SKM-1 treated with dmso at 0.1 percent for 144 hours (cell line): Measurements from ENCODE around the gene GPR107.

Experiments used
- DNase-seq: peaks from one replicate; lab custom pipeline; 2025; ENCODE audit not compliant: unreplicated experiment; lab: John Stamatoyannopoulos, UW

GPR107 gene

GRCh38 chr9:130155647-130156046 is 101.9 kb downstream of the GPR107 start:
- DNase-seq: no peak

GRCh38 chr9:130156672-130157071 is 103.0 kb downstream of the GPR107 start:
- DNase-seq: no peak

- DNase-seq: no peak
Observed at GRCh38 chr9:130157079-130157478, 103.4 kb downstream of the GPR107 start.

GRCh38 chr9:130158001-130158400 is 104.3 kb downstream of the GPR107 start:
- no peak for DNase-seq

- DNase-seq: no peak
Observed at GRCh38 chr9:130159057-130159456, 105.4 kb downstream of the GPR107 start.

- no peak for DNase-seq
Observed at GRCh38 chr9:130159915-130160670, 106.4 kb downstream of the GPR107 start.

- DNase-seq: no peak
Observed at GRCh38 chr9:130160862-130161470, 107.3 kb downstream of the GPR107 start.

- no peak for DNase-seq
Observed at GRCh38 chr9:130165579-130165978, 111.9 kb downstream of the GPR107 start.

GRCh38 chr9:130166399-130166798 is 112.7 kb downstream of the GPR107 start:
- DNase-seq: no peak

- DNase-seq: no peak
Observed at GRCh38 chr9:130167927-130168326, 114.2 kb downstream of the GPR107 start.

- DNase-seq: no peak
Observed at GRCh38 chr9:130171226-130172148, 117.8 kb downstream of the GPR107 start.

- DNase-seq: peak; percentile 24
Observed at GRCh38 chr9:130172161-130172857, 118.6 kb downstream of the GPR107 start, which contains the start of gene NCS1. NCS1 (plus strand) TSS chr9:130172404; CDS start chr9:130172664, 260 bp downstream.

GRCh38 chr9:130172858-130173665 is 119.4 kb downstream of the GPR107 start:
- DNase-seq: no peak

- no peak for DNase-seq
Observed at GRCh38 chr9:130173666-130173983, 119.9 kb downstream of the GPR107 start.

- DNase-seq: no peak
Observed at GRCh38 chr9:130174025-130174424, 120.3 kb downstream of the GPR107 start.

GRCh38 chr9:130174920-130175321 is 121.2 kb downstream of the GPR107 start:
- no peak for DNase-seq

- DNase-seq: no peak
Observed at GRCh38 chr9:130175355-130175754, 121.6 kb downstream of the GPR107 start.

- DNase-seq: no peak
Observed at GRCh38 chr9:130176760-130177159, 123.1 kb downstream of the GPR107 start.

GRCh38 chr9:130177898-130178805 is 124.4 kb downstream of the GPR107 start:
- DNase-seq: no peak
